ENCODE results near the gene REEP1. TPM values are rescaled to one million over a fixed set of nuclear protein-coding genes. Genes with fewer than 3 reads are reported as not detected.

REEP1 gene
- total RNA-seq, 1 experiment from 2014 or later: 0.24 TPM

- no peak for DNase-seq (ENCODE audit: low read depth in 1 of 2, low spot score in 2 of 2)
- Histone ChIP-seq H3K27ac (no peak overlapping the region), H3K4me3 (no peak overlapping the region), H3K36me3 (peaks cover 89% of the 10 kb centered on the region), H3K4me1 (replicated peaks) (no peaks in the 10 kb centered on the region), H3K27me3 (replicated peaks) (no peaks in the 10 kb centered on the region), H3K9me3 (replicated peaks) (no peaks in the 10 kb centered on the region; the same call in 1 of the 2 replicates)
Observed at GRCh38 chr2:86176597-86176996, 160.8 kb downstream of the REEP1 start.

GRCh38 chr2:86175828-86176227 lies 161.6 kb downstream of the REEP1 start:
- no peaks in the 10 kb centered on the region for H3K27me3 ChIP-seq (replicated peaks)
- H3K9me3 ChIP-seq (replicated peaks): no peaks in the 10 kb centered on the region; the same call in 1 of the 2 replicates
- no peak overlapping the region for H3K27ac ChIP-seq
- no peak overlapping the region for H3K4me3 ChIP-seq
- DNase-seq (ENCODE audit: low read depth in 1 of 2, low spot score in 2 of 2): no peak
- no peaks in the 10 kb centered on the region for H3K4me1 ChIP-seq (replicated peaks)
- peaks cover 91% of the 10 kb centered on the region for H3K36me3 ChIP-seq

- no peaks in the 10 kb centered on the region for H3K27me3 ChIP-seq (replicated peaks)
- H3K9me3 ChIP-seq (replicated peaks): no peaks in the 10 kb centered on the region
- no peak overlapping the region for H3K27ac ChIP-seq
- H3K36me3 ChIP-seq: peaks cover 91% of the 10 kb centered on the region
- no peak overlapping the region for H3K4me3 ChIP-seq
- H3K4me1 ChIP-seq (replicated peaks): no peaks in the 10 kb centered on the region
- DNase-seq (ENCODE audit: low read depth in 1 of 2, low spot score in 2 of 2): no peak
Observed at GRCh38 chr2:86174445-86174844, 163.0 kb downstream of the REEP1 start.

GRCh38 chr2:86172610-86173009 lies 164.8 kb downstream of the REEP1 start:
- Histone ChIP-seq H3K27ac (no peak overlapping the region), H3K4me1 (replicated peaks) (no peaks in the 10 kb centered on the region), H3K9me3 (replicated peaks) (no peaks in the 10 kb centered on the region), H3K36me3 (peaks cover 91% of the 10 kb centered on the region), H3K4me3 (no peak overlapping the region), H3K27me3 (replicated peaks) (no peaks in the 10 kb centered on the region)
- no peak for DNase-seq (ENCODE audit: low read depth in 1 of 2, low spot score in 2 of 2)

- no peaks in the 10 kb centered on the region for H3K4me1 ChIP-seq (replicated peaks)
- DNase-seq (ENCODE audit: low read depth in 1 of 2, low spot score in 2 of 2): no peak
- H3K9me3 ChIP-seq (replicated peaks): no peaks in the 10 kb centered on the region
- no peak overlapping the region for H3K27ac ChIP-seq
- H3K4me3 ChIP-seq: no peak overlapping the region
- H3K27me3 ChIP-seq (replicated peaks): no peaks in the 10 kb centered on the region
- peaks cover 79% of the 10 kb centered on the region for H3K36me3 ChIP-seq
Observed at GRCh38 chr2:86171295-86171694, 166.1 kb downstream of the REEP1 start.

- Histone ChIP-seq H3K9me3 (replicated peaks) (no peaks in the 10 kb centered on the region), H3K36me3 (peaks cover 76% of the 10 kb centered on the region)
Observed at GRCh38 chr2:86170449-86170848, 167.0 kb downstream of the REEP1 start.

More at GRCh38 chr2:86170449-86170848, 167.0 kb downstream of the REEP1 start:
- no peak for DNase-seq (ENCODE audit: low read depth in 1 of 2, low spot score in 2 of 2)
- no peak overlapping the region for H3K4me3 ChIP-seq
- no peaks in the 10 kb centered on the region for H3K4me1 ChIP-seq (replicated peaks)
- no peaks in the 10 kb centered on the region for H3K27me3 ChIP-seq (replicated peaks)
- H3K27ac ChIP-seq: no peak overlapping the region

Other genes starting within 250 kb of the REEP1 start
- 25.5 and 28.6 TPM in 2 replicates for gene POLR1A, start 231.7 kb downstream of the REEP1 start, total RNA-seq (2014; rRNA removed; shearing (Covaris generic))
- 86.1 and 274 TPM in 2 replicates for gene PTCD3, start 231.4 kb downstream of the REEP1 start, total RNA-seq (2014; rRNA removed; shearing (Covaris generic))
- gene IMMT, start 142.2 kb downstream of the REEP1 start, total RNA-seq (2014; rRNA removed; shearing (Covaris generic)): 54.9 and 73.1 TPM in 2 replicates
- 55.4 and 62.6 TPM in 2 replicates for gene MRPL35, start 138.2 kb downstream of the REEP1 start, total RNA-seq (2014; rRNA removed; shearing (Covaris generic))
- 14.7 and 22.7 TPM in 2 replicates for gene KDM3A, start 103.7 kb upstream of the REEP1 start, total RNA-seq (2014; rRNA removed; shearing (Covaris generic))
- 86.3 and 130 TPM in 2 replicates for gene CHMP3, start 225.8 kb upstream of the REEP1 start, total RNA-seq (2014; rRNA removed; shearing (Covaris generic))